Motor neuron (in vitro differentiated cells): ENCODE results near the gene PLCD4. TPM values are rescaled to one million over a fixed set of nuclear protein-coding genes. Genes with fewer than 3 reads are reported as not detected.

Source experiments
- total RNA-seq, 8 experiments: library from RNA; unstranded; fragments of 300-600 nt; gene quantifications; 2 replicates each; pipeline versions ENCODE4 v1.2.3 to v1.2.4, GENCODE V29; 2022

Gene PLCD4
- total RNA-seq, 8 experiments from 2014 or later = 0.54 to 14.7 (median 5.4) TPM

Other genes starting within 250 kb of the PLCD4 start
- gene SLC11A1, start 225.6 kb upstream of the PLCD4 start, total RNA-seq = 1 to 10 TPM in 4 of 8 experiments, under 1 TPM in 4; 0.50 to 3.1 (median 0.95) TPM
- 10 to 100 TPM in 5 of 8 experiments, 1 to 10 TPM in 3; 6.3 to 76.7 (median 23.0) TPM for gene CTDSP1, start 208.0 kb upstream of the PLCD4 start, total RNA-seq
- under 1 TPM; 0.07 to 0.91 (median 0.33) TPM for gene VIL1, start 188.8 kb upstream of the PLCD4 start, total RNA-seq
- gene USP37, start 39.5 kb upstream of the PLCD4 start, total RNA-seq = 10 to 100 TPM in 7 of 8 experiments, 1 to 10 TPM in 1; 5.0 to 20.7 (median 14.3) TPM
- 10 to 100 TPM; 35.9 to 77.5 (median 49.6) TPM for gene CNOT9, start 39.1 kb upstream of the PLCD4 start, total RNA-seq
- 10 to 100 TPM in 7 of 8 experiments, 1 to 10 TPM in 1; 7.4 to 29.1 (median 15.1) TPM for gene ZNF142, start 51.7 kb downstream of the PLCD4 start, total RNA-seq
- 10 to 100 TPM; 25.8 to 57.7 (median 38.8) TPM for gene BCS1L, start 51.8 kb downstream of the PLCD4 start, total RNA-seq
- 10 to 100 TPM; 20.9 to 37.9 (median 28.7) TPM for gene RNF25, start 64.1 kb downstream of the PLCD4 start, total RNA-seq
- 10 to 100 TPM; 12.7 to 93.3 (median 26.0) TPM for gene STK36, start 64.2 kb downstream of the PLCD4 start, total RNA-seq
- gene TTLL4, start 102.9 kb downstream of the PLCD4 start, total RNA-seq = 10 to 100 TPM; 11.1 to 78.3 (median 23.4) TPM
- gene CYP27A1, start 174.2 kb downstream of the PLCD4 start, total RNA-seq = 100 to 1,000 TPM in 1 of 8 experiments, 10 to 100 TPM in 3, 1 to 10 TPM in 4; 1.0 to 104 (median 7.4) TPM
- 1 to 10 TPM in 2 of 8 experiments, under 1 TPM in 3, not detected in 3; 0.07 to 5.1 (median 0.56) TPM for gene PRKAG3, start 223.9 kb downstream of the PLCD4 start, total RNA-seq